Endothelial cell (in vitro differentiated cells): Measurements from ENCODE around the gene NNMT. TPM values are rescaled to one million over a fixed set of nuclear protein-coding genes. Genes with fewer than 3 reads are reported as not detected.

Source experiments
- DNase-seq: peaks from one replicate; pipeline ENCODE4 v3.0.0; 2021; ENCODE audit warnings: low spot score
- H3K27ac Mint-ChIP-seq: one replicate; pipeline ENCODE4 v1.8.0; 2021; ENCODE audit warnings: mixed read lengths, inconsistent platforms; ENCODE audit not compliant: unreplicated experiment
- H3K27me3 Mint-ChIP-seq: one replicate; pipeline ENCODE4 v1.8.0; 2021; ENCODE audit warnings: mild to moderate bottlenecking, moderate library complexity, mixed read lengths, inconsistent platforms; ENCODE audit not compliant: unreplicated experiment
- H3K36me3 Mint-ChIP-seq: one replicate; pipeline ENCODE4 v1.8.0; 2021; ENCODE audit warnings: mild to moderate bottlenecking, low read depth, mixed read lengths, inconsistent platforms; ENCODE audit not compliant: unreplicated experiment
- H3K4me1 Mint-ChIP-seq: one replicate; pipeline ENCODE4 v1.8.0; 2021; ENCODE audit warnings: mild to moderate bottlenecking, mixed read lengths, inconsistent platforms; ENCODE audit not compliant: unreplicated experiment
- H3K4me3 Mint-ChIP-seq: one replicate; pipeline ENCODE4 v1.8.0; 2021; ENCODE audit warnings: mild to moderate bottlenecking, mixed read lengths, inconsistent platforms; ENCODE audit not compliant: unreplicated experiment
- H3K9me3 Mint-ChIP-seq: one replicate; pipeline ENCODE4 v1.8.0; 2021; ENCODE audit warnings: mixed read lengths, inconsistent platforms; ENCODE audit not compliant: unreplicated experiment
- CTCF ChIP-seq: fragments of 200-600 bp; sonication (generic); IDR thresholded peaks from one replicate; pipeline ENCODE4 v1.5.0; 2021; ENCODE audit warnings: antibody characterized with exemption; ENCODE audit not compliant: unreplicated experiment
- total RNA-seq: library from RNA; stranded (reverse); fragmentation: NEBNext Ultra II Directional; extraction: Animal tissue kit (Norgen Biotek cat#: 25700); gene quantifications from one replicate; pipeline ENCODE4 v1.2.1, GENCODE V29; 2021; ENCODE audit not compliant: unreplicated experiment

NNMT gene
- total RNA-seq, 1 donor from 2014 or later = not detected

GRCh38 chr11:114273890-114274635 lies 22.1 kb upstream of the NNMT start:
- TF ChIP-seq CTCF = no peak
- Mint-ChIP-seq H3K27me3 (peaks cover 3% of the 10 kb centered on the region), H3K9me3 (no peaks in the 10 kb centered on the region), H3K4me3 (no peak overlapping the region), H3K4me1 (no peaks in the 10 kb centered on the region), H3K27ac (no peak overlapping the region), H3K36me3 (no peaks in the 10 kb centered on the region)
- no peak for DNase-seq

- no peak for TF ChIP-seq CTCF
- H3K36me3 Mint-ChIP-seq = no peaks in the 10 kb centered on the region
- no peak overlapping the region for H3K27ac Mint-ChIP-seq
- H3K27me3 Mint-ChIP-seq = peaks cover 3% of the 10 kb centered on the region
- DNase-seq = no peak
- H3K4me1 Mint-ChIP-seq = no peaks in the 10 kb centered on the region
- no peak overlapping the region for H3K4me3 Mint-ChIP-seq
- H3K9me3 Mint-ChIP-seq = no peaks in the 10 kb centered on the region
Measured at GRCh38 chr11:114274637-114275036, 21.6 kb upstream of the NNMT start.

GRCh38 chr11:114275280-114275679 lies 20.9 kb upstream of the NNMT start:
- DNase-seq = no peak
- Mint-ChIP-seq H3K27me3 (peaks cover 3% of the 10 kb centered on the region), H3K27ac (no peak overlapping the region), H3K4me3 (no peak overlapping the region), H3K9me3 (no peaks in the 10 kb centered on the region), H3K36me3 (no peaks in the 10 kb centered on the region), H3K4me1 (no peaks in the 10 kb centered on the region)
- TF ChIP-seq CTCF = no peak

- Mint-ChIP-seq H3K27me3 (peaks cover 3% of the 10 kb centered on the region), H3K4me1 (no peaks in the 10 kb centered on the region), H3K4me3 (no peak overlapping the region), H3K36me3 (no peaks in the 10 kb centered on the region), H3K9me3 (no peaks in the 10 kb centered on the region), H3K27ac (no peak overlapping the region)
- TF ChIP-seq CTCF = no peak
- DNase-seq = no peak
Measured at GRCh38 chr11:114276077-114276476, 20.1 kb upstream of the NNMT start.

- H3K27ac Mint-ChIP-seq = no peak overlapping the region
- H3K36me3 Mint-ChIP-seq = no peaks in the 10 kb centered on the region
- no peaks in the 10 kb centered on the region for H3K4me1 Mint-ChIP-seq
Measured at GRCh38 chr11:114277637-114278341, 18.4 kb upstream of the NNMT start.

More at GRCh38 chr11:114277637-114278341, 18.4 kb upstream of the NNMT start:
- no peaks in the 10 kb centered on the region for H3K9me3 Mint-ChIP-seq
- no peak for TF ChIP-seq CTCF
- peaks cover 5% of the 10 kb centered on the region for H3K27me3 Mint-ChIP-seq
- no peak for DNase-seq
- no peak overlapping the region for H3K4me3 Mint-ChIP-seq
